ENCODE results near the gene ZNF750.

ZNF750 gene

GRCh38 chr17:82815354-82815753, 24.5 kb downstream of the ZNF750 start:
- peaks cover 11% of the 10 kb centered on the region for H3K4me1 ChIP-seq (ENCODE audit: low read length)
- no peak overlapping the region for H3K27ac ChIP-seq (ENCODE audit: low read length)
- no peaks in the 10 kb centered on the region for H3K79me2 ChIP-seq (ENCODE audit: low read length)
- no peak for TF ChIP-seq CTCF (IDR thresholded peaks at IDR 0.05; ENCODE audit: low read depth, low read length)
- H3K9me3 ChIP-seq (ENCODE audit: insufficient read depth, low read length) = no peaks in the 10 kb centered on the region
- no peak overlapping the region for H3K4me3 ChIP-seq (ENCODE audit: low read length)
- H3K4me2 ChIP-seq (ENCODE audit: low read length) = no peak overlapping the region
- H3K27me3 ChIP-seq (ENCODE audit: low read depth, low read length) = no peaks in the 10 kb centered on the region
- H3K9ac ChIP-seq (ENCODE audit: low read length) = no peak overlapping the region
- H4K20me1 ChIP-seq (ENCODE audit: insufficient read depth, low read length) = peaks cover 5% of the 10 kb centered on the region; the same call in 1 of the 2 replicates
- H3K36me3 ChIP-seq (replicated peaks; ENCODE audit: low read depth, low read length) = peaks cover 5% of the 10 kb centered on the region
- no peak overlapping the region for H2AFZ ChIP-seq (ENCODE audit: low read depth, low read length)

- H3K36me3 ChIP-seq (replicated peaks; ENCODE audit: low read depth, low read length) = peaks cover 5% of the 10 kb centered on the region
- H4K20me1 ChIP-seq (ENCODE audit: insufficient read depth, low read length) = peaks cover 5% of the 10 kb centered on the region; the same call in 1 of the 2 replicates
- H2AFZ ChIP-seq (ENCODE audit: low read depth, low read length) = no peak overlapping the region
- H3K27me3 ChIP-seq (ENCODE audit: low read depth, low read length) = no peaks in the 10 kb centered on the region
- H3K27ac ChIP-seq (ENCODE audit: low read length) = no peak overlapping the region
- no peak overlapping the region for H3K4me2 ChIP-seq (ENCODE audit: low read length)
- no peaks in the 10 kb centered on the region for H3K9me3 ChIP-seq (ENCODE audit: insufficient read depth, low read length)
- TF ChIP-seq CTCF (IDR thresholded peaks at IDR 0.05; ENCODE audit: low read depth, low read length) (no peak), EZH2phosphoT487 (IDR thresholded peaks at IDR 0.05; ENCODE audit: low read depth) (no peak)
- H3K4me1 ChIP-seq (ENCODE audit: low read length) = peaks cover 11% of the 10 kb centered on the region
- H3K79me2 ChIP-seq (ENCODE audit: low read length) = no peaks in the 10 kb centered on the region
- H3K9ac ChIP-seq (ENCODE audit: low read length) = no peak overlapping the region
- no peak overlapping the region for H3K4me3 ChIP-seq (ENCODE audit: low read length)
Observed at GRCh38 chr17:82814834-82815233, 25.0 kb downstream of the ZNF750 start.

- Histone ChIP-seq H3K4me3 (ENCODE audit: low read length) (no peak overlapping the region), H3K79me2 (ENCODE audit: low read length) (no peaks in the 10 kb centered on the region), H3K27me3 (ENCODE audit: low read depth, low read length) (no peaks in the 10 kb centered on the region), H3K9ac (ENCODE audit: low read length) (no peak overlapping the region), H3K4me2 (ENCODE audit: low read length) (no peak overlapping the region), H3K27ac (ENCODE audit: low read length) (no peak overlapping the region), H3K4me1 (ENCODE audit: low read length) (peaks cover under 1% of the 10 kb centered on the region; the same call in 1 of the 2 replicates), H3K36me3 (replicated peaks; ENCODE audit: low read depth, low read length) (peaks cover 5% of the 10 kb centered on the region), H3K9me3 (ENCODE audit: insufficient read depth, low read length) (no peaks in the 10 kb centered on the region), H2AFZ (ENCODE audit: low read depth, low read length) (no peak overlapping the region), H4K20me1 (ENCODE audit: insufficient read depth, low read length) (0 out of 2 replicates have a peak, but pooled peaks cover 5% of the 10 kb centered on the region)
- TF ChIP-seq CTCF (IDR thresholded peaks at IDR 0.05; ENCODE audit: low read depth, low read length) (no peak), EZH2phosphoT487 (IDR thresholded peaks at IDR 0.05; ENCODE audit: low read depth) (no peak)
Observed at GRCh38 chr17:82813299-82814051, 26.3 kb downstream of the ZNF750 start.

- Histone ChIP-seq H3K27ac (ENCODE audit: low read length) (no peak overlapping the region), H3K4me3 (ENCODE audit: low read length) (no peak overlapping the region), H4K20me1 (ENCODE audit: insufficient read depth, low read length) (no peaks in the 10 kb centered on the region), H3K4me1 (ENCODE audit: low read length) (no peaks in the 10 kb centered on the region), H3K79me2 (ENCODE audit: low read length) (no peaks in the 10 kb centered on the region), H3K9ac (ENCODE audit: low read length) (no peak overlapping the region), H2AFZ (ENCODE audit: low read depth, low read length) (no peak overlapping the region), H3K9me3 (ENCODE audit: insufficient read depth, low read length) (no peaks in the 10 kb centered on the region), H3K27me3 (ENCODE audit: low read depth, low read length) (no peaks in the 10 kb centered on the region), H3K36me3 (replicated peaks; ENCODE audit: low read depth, low read length) (peaks cover 4% of the 10 kb centered on the region), H3K4me2 (ENCODE audit: low read length) (no peak overlapping the region)
- TF ChIP-seq CTCF (IDR thresholded peaks at IDR 0.05; ENCODE audit: low read depth, low read length) (no peak), EZH2phosphoT487 (IDR thresholded peaks at IDR 0.05; ENCODE audit: low read depth) (no peak)
Observed at GRCh38 chr17:82812601-82813000, 27.2 kb downstream of the ZNF750 start.
